Esophagus muscularis mucosa (tissue), 3 donors: ENCODE measurements around the gene ALG3.

ENCODE experiments used
- EP300 ChIP-seq: sonication (generic); formaldehyde crosslinking; IDR thresholded peaks from one replicate; pipeline ENCODE4 v1.6.1; 2017; ENCODE audit warnings: antibody characterized with exemption
- POLR2A ChIP-seq: fragments of 450-650 bp; IDR thresholded peaks from one replicate; pipeline ENCODE4 v1.6.1; 2017; ENCODE audit warnings: antibody characterized with exemption, moderate library complexity, mild to moderate bottlenecking, low read depth
- POLR2AphosphoS5 ChIP-seq, 2 donors: sonication (generic); formaldehyde crosslinking; IDR thresholded peaks; one replicate each; pipeline ENCODE4 v1.6.1; 2017; ENCODE audit warnings: antibody characterized with exemption in 2 of 2

GRCh38 chr3:184198509-184198908 lies 50.3 kb downstream of the ALG3 start:
- no peak for TF ChIP-seq POLR2AphosphoS5 (IDR thresholded peaks at IDR 0.05)
- TF ChIP-seq POLR2A, result no peak
- no peak for TF ChIP-seq EP300
